Hepatocyte (in vitro differentiated cells): Measurements from ENCODE around the gene CCR2. TPM values are rescaled to one million over a fixed set of nuclear protein-coding genes. Genes with fewer than 3 reads are reported as not detected.
A peak's percentile ranks its signal among the peaks of the same experiment; 100 is the strongest.
"Not testable (repeated sequence)": the region's sequence is repeated elsewhere in the genome, so short reads cannot be mapped to it uniquely, and the experiment has no call there.

Experiments
- DNase-seq: peaks from one replicate; pipeline ENCODE4 v3.0.0-alpha.2; 2016; ENCODE audit warnings: low spot score
- H2AFZ ChIP-seq: fragments of 200-600 bp; sonication (generic); 2 replicates; pipeline ENCODE4 v1.6.0; 2016; ENCODE audit warnings: antibody characterized with exemption, mild to moderate bottlenecking
- H3K27ac ChIP-seq: fragments of 200-600 bp; sonication (generic); 2 replicates; pipeline ENCODE4 v1.5.1; 2016; ENCODE audit warnings: mild to moderate bottlenecking
- H3K27me3 ChIP-seq: fragments of 200-600 bp; sonication (generic); 2 replicates; pipeline ENCODE4 v1.6.1; 2016
- H3K36me3 ChIP-seq: fragments of 200-600 bp; sonication (generic); replicated peaks from 2 replicates; pipeline ENCODE4 v1.5.1; 2016; ENCODE audit warnings: low read depth; ENCODE audit not compliant: insufficient read depth
- H3K4me1 ChIP-seq: fragments of 200-600 bp; sonication (generic); 2 replicates; pipeline ENCODE4 v1.5.1; 2016; ENCODE audit warnings: mild to moderate bottlenecking, moderate library complexity; ENCODE audit not compliant: insufficient read depth
- H3K4me2 ChIP-seq: fragments of 200-600 bp; sonication (generic); 2 replicates; pipeline ENCODE4 v1.6.0; 2016
- H3K4me3 ChIP-seq: fragments of 200-600 bp; sonication (generic); 2 replicates; pipeline ENCODE4 v1.5.1; 2016; ENCODE audit warnings: mild to moderate bottlenecking
- H3K79me2 ChIP-seq: fragments of 200-600 bp; sonication (generic); 2 replicates; pipeline ENCODE4 v1.6.0; 2017; ENCODE audit warnings: mild to moderate bottlenecking
- H3K9me2 ChIP-seq: fragments of 200-600 bp; sonication (generic); replicated peaks from 2 replicates; pipeline ENCODE4 v1.6.0; 2017; ENCODE audit warnings: mild to moderate bottlenecking; ENCODE audit not compliant: insufficient read depth
- H3K9me3 ChIP-seq: fragments of 200-600 bp; sonication (generic); 2 replicates; pipeline ENCODE4 v1.5.1; 2016; ENCODE audit warnings: low read depth, mild to moderate bottlenecking
- H4K20me1 ChIP-seq: fragments of 200-600 bp; sonication (generic); 2 replicates; pipeline ENCODE4 v1.6.0; 2016; ENCODE audit warnings: mild to moderate bottlenecking; ENCODE audit not compliant: insufficient read depth, poor library complexity, severe bottlenecking
- EZH2 ChIP-seq: fragments of 200-600 bp; sonication (generic); IDR thresholded peaks from 2 replicates; pipeline ENCODE4 v1.6.1; 2016; ENCODE audit warnings: antibody characterized with exemption, mild to moderate bottlenecking, borderline replicate concordance
- EZH2phosphoT487 ChIP-seq: fragments of 200-600 bp; sonication (generic); IDR thresholded peaks from one replicate; pipeline ENCODE4 v1.6.1; 2018; ENCODE audit warnings: antibody characterized with exemption, mild to moderate bottlenecking, low read depth, moderate library complexity; ENCODE audit not compliant: unreplicated experiment, severe bottlenecking
- WGBS: methylation state at CpG from one replicate; pipeline ENCODE4 v1.1.6; 2016; ENCODE audit warnings: low lambda C conversion rate; ENCODE audit errors: missing lambda C conversion rate; 5-methylcytosine and 5-hydroxymethylcytosine counted together
- polyA plus RNA-seq: library from polyadenylated mRNA; unstranded; fragments of >200 nt; fragmentation: Nextera tagmentation; extraction: Ambion mirVana; gene quantifications from 2 replicates; pipeline ENCODE4 v1.2.1, GENCODE V29; 2016
- total RNA-seq: library from RNA; depleted of rRNA; stranded (reverse); fragments of >200 nt; gene quantifications from 2 replicates; pipeline ENCODE4 v1.2.3, GENCODE V29; 2014
- TF ChIP-seq, protein P1 (sequence below): fragments of 200-600 bp; sonication (generic); IDR thresholded peaks from 2 replicates; pipeline ENCODE4 v1.5.1; 2016; ENCODE audit warnings: antibody characterized with exemption, mild to moderate bottlenecking; ENCODE audit not compliant: poor library complexity

CCR2 gene
- total and polyA plus RNA-seq, 2 experiments from 2014 or later: 0.23 TPM; not detected in 1

DNA sequence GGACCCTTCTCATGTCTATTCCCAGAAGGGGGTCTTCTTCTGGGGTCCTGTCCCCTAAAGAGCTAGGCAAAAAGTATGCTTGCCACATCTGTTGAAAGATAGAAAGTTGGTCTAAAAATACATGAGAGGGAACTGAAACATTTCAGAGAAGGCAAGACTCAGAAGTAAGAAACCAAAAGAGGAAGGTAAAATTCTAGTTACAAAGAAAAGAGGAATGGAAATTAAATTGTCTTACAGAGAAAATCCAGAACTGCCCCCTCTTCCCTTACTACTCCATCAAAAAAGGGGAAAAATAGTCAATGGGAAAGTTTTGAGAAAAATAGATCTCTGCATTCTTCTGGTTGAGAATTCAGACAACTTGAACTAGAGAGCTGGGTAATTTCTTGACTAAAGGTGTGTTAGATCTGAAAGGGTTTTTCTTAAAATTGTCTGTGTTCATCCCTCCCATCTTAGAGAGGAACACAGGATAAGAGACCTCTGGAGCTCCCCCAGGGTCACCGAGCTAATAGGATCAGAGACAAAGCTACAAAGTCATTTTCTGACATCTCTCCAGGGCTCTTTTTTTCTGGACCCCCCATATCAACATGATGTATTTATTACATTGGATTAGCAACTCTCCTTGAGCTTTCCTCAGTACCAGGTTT, 32.3 kb upstream of the CCR2 start:
- WGBS: 86% methylated on average over 1 of the region's 1 CpG
- TF ChIP-seq EZH2phosphoT487 (no peak), EZH2 (no peak)
- TF ChIP-seq, protein P1, sequence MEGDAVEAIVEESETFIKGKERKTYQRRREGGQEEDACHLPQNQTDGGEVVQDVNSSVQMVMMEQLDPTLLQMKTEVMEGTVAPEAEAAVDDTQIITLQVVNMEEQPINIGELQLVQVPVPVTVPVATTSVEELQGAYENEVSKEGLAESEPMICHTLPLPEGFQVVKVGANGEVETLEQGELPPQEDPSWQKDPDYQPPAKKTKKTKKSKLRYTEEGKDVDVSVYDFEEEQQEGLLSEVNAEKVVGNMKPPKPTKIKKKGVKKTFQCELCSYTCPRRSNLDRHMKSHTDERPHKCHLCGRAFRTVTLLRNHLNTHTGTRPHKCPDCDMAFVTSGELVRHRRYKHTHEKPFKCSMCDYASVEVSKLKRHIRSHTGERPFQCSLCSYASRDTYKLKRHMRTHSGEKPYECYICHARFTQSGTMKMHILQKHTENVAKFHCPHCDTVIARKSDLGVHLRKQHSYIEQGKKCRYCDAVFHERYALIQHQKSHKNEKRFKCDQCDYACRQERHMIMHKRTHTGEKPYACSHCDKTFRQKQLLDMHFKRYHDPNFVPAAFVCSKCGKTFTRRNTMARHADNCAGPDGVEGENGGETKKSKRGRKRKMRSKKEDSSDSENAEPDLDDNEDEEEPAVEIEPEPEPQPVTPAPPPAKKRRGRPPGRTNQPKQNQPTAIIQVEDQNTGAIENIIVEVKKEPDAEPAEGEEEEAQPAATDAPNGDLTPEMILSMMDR: no peak
- H3K36me3 ChIP-seq: no peaks in the 10 kb centered on the region
- no peaks in the 10 kb centered on the region for H3K27me3 ChIP-seq
- H3K9me2 ChIP-seq: no peaks in the 10 kb centered on the region
- H3K4me1 ChIP-seq: no peaks in the 10 kb centered on the region
- H3K4me3 ChIP-seq: no peak overlapping the region
- H4K20me1 ChIP-seq: no peaks in the 10 kb centered on the region
- no peaks in the 10 kb centered on the region for H3K9me3 ChIP-seq
- H3K27ac ChIP-seq: no peak overlapping the region
- no peak overlapping the region for H2AFZ ChIP-seq
- no peaks in the 10 kb centered on the region for H3K79me2 ChIP-seq
- DNase-seq: no peak
- H3K4me2 ChIP-seq: no peak overlapping the region

- H3K9me2 ChIP-seq: no peaks in the 10 kb centered on the region
- no peaks in the 10 kb centered on the region for H4K20me1 ChIP-seq
- H3K9me3 ChIP-seq: no peaks in the 10 kb centered on the region
- no peak overlapping the region for H2AFZ ChIP-seq
- no peaks in the 10 kb centered on the region for H3K79me2 ChIP-seq
- no peak overlapping the region for H3K4me3 ChIP-seq
- DNase-seq: no peak
- peak overlapping the region; percentile 11 for H3K27ac ChIP-seq
- no peaks in the 10 kb centered on the region for H3K27me3 ChIP-seq
- no peaks in the 10 kb centered on the region for H3K4me1 ChIP-seq
- H3K36me3 ChIP-seq: no peaks in the 10 kb centered on the region
- H3K4me2 ChIP-seq: no peak overlapping the region
- TF ChIP-seq EZH2phosphoT487: no peak
- TF ChIP-seq, protein P1: no peak
- no peak for TF ChIP-seq EZH2
- 67% methylated on average over 2 of the region's 2 CpGs for WGBS
Observed at GRCh38 chr3:46324036-46324435, 29.9 kb upstream of the CCR2 start.

- no peaks in the 10 kb centered on the region for H3K79me2 ChIP-seq
- TF ChIP-seq EZH2phosphoT487 (no peak), EZH2 (no peak)
- TF ChIP-seq, protein P1: no peak
- 72% methylated on average over 1 of the region's 1 CpG for WGBS
- H4K20me1 ChIP-seq: no peaks in the 10 kb centered on the region
- H3K4me1 ChIP-seq: no peaks in the 10 kb centered on the region
- H3K4me3 ChIP-seq: no peak overlapping the region
- no peaks in the 10 kb centered on the region for H3K27me3 ChIP-seq
- H3K27ac ChIP-seq: no peak overlapping the region
- H2AFZ ChIP-seq: no peak overlapping the region
- H3K4me2 ChIP-seq: no peak overlapping the region
- H3K36me3 ChIP-seq: no peaks in the 10 kb centered on the region
- no peak for DNase-seq
- no peaks in the 10 kb centered on the region for H3K9me3 ChIP-seq
- no peaks in the 10 kb centered on the region for H3K9me2 ChIP-seq
Observed at GRCh38 chr3:46325645-46326300, 28.1 kb upstream of the CCR2 start.

- not testable (repeated sequence) for H4K20me1 ChIP-seq, H3K27ac ChIP-seq, H3K36me3 ChIP-seq, H3K4me2 ChIP-seq, H3K27me3 ChIP-seq, H3K4me3 ChIP-seq, H3K9me2 ChIP-seq, H2AFZ ChIP-seq, DNase-seq, H3K79me2 ChIP-seq, H3K9me3 ChIP-seq, H3K4me1 ChIP-seq
- 93% methylated on average over 3 of the region's 3 CpGs for WGBS
Observed at GRCh38 chr3:46330676-46331075, 23.2 kb upstream of the CCR2 start.
